DOHH2 (cell line): ENCODE data around the gene SHANK3.

Source experiments
- CTCF ChIP-seq: fragments of 200-600 bp; sonication (generic); IDR thresholded peaks from one replicate; pipeline ENCODE4 v1.5.1; 2014; ENCODE audit warnings: antibody characterized with exemption, mild to moderate bottlenecking, low read depth, low read length; ENCODE audit not compliant: poor library complexity, severe bottlenecking
- EZH2phosphoT487 ChIP-seq: fragments of 200-600 bp; sonication (generic); IDR thresholded peaks from 2 replicates; pipeline ENCODE4 v1.6.1; 2017; ENCODE audit warnings: borderline replicate concordance, mild to moderate bottlenecking, antibody characterized with exemption, low read length, moderate library complexity, mixed read lengths

- TF ChIP-seq CTCF (no peak), EZH2phosphoT487 (no peak)
These were observed 41.0 kb downstream of the SHANK3 start for GRCh38 chr22:50713571-50714056.
